Astrocyte of the hippocampus (primary cell): Measurements from ENCODE around the gene BMP6.
"Not testable (repeated sequence)": the region's sequence is repeated elsewhere in the genome, so short reads cannot be mapped to it uniquely, and the experiment has no call there.

Source experiments
- DNase-seq: peaks from one replicate; pipeline ENCODE4 v3.0.0; 2011; ENCODE audit warnings: low read depth, low spot score

The BMP6 gene

GRCh38 chr6:7787137-7787608 is 61.3 kb downstream of the BMP6 start:
- peak; percentile 77 for DNase-seq

GRCh38 chr6:7787731-7788130 is 61.8 kb downstream of the BMP6 start:
- DNase-seq, result no peak

GRCh38 chr6:7794509-7794908 is 68.6 kb downstream of the BMP6 start:
- DNase-seq, result no peak

GRCh38 chr6:7797386-7797785 is 71.5 kb downstream of the BMP6 start:
- DNase-seq, result no peak

GRCh38 chr6:7798751-7799150 is 72.9 kb downstream of the BMP6 start:
- no peak for DNase-seq

- DNase-seq, result no peak
These were observed 76.8 kb downstream of the BMP6 start for GRCh38 chr6:7802662-7803061.

GRCh38 chr6:7803214-7803613 is 77.3 kb downstream of the BMP6 start:
- DNase-seq, result peak; percentile 59

- DNase-seq, result no peak
These were observed 79.4 kb downstream of the BMP6 start for GRCh38 chr6:7805078-7805849.

- peak; percentile 92 for DNase-seq
These were observed 79.9 kb downstream of the BMP6 start for GRCh38 chr6:7805850-7806214.

- no peak for DNase-seq
These were observed 80.8 kb downstream of the BMP6 start for GRCh38 chr6:7806711-7807110.

GRCh38 chr6:7809346-7809745 is 83.4 kb downstream of the BMP6 start:
- no peak for DNase-seq

- DNase-seq, result no peak
These were observed 85.5 kb downstream of the BMP6 start for GRCh38 chr6:7811441-7811840.

GRCh38 chr6:7812623-7813022 is 86.7 kb downstream of the BMP6 start:
- no peak for DNase-seq

- no peak for DNase-seq
These were observed 87.3 kb downstream of the BMP6 start for GRCh38 chr6:7813193-7813592.

GRCh38 chr6:7813704-7814103 is 87.8 kb downstream of the BMP6 start:
- no peak for DNase-seq

GRCh38 chr6:7815716-7816115 is 89.8 kb downstream of the BMP6 start:
- DNase-seq, result no peak

GRCh38 chr6:7817184-7817583 is 91.3 kb downstream of the BMP6 start:
- not testable (repeated sequence) for DNase-seq

GRCh38 chr6:7818257-7819214 is 92.6 kb downstream of the BMP6 start:
- DNase-seq, result no peak

GRCh38 chr6:7819431-7820015 is 93.6 kb downstream of the BMP6 start:
- peak; percentile 45 for DNase-seq

- no peak for DNase-seq
These were observed 94.5 kb downstream of the BMP6 start for GRCh38 chr6:7820288-7820835.

GRCh38 chr6:7821426-7821825 is 95.5 kb downstream of the BMP6 start:
- DNase-seq, result peak; percentile 37

- no peak for DNase-seq
These were observed 97.7 kb downstream of the BMP6 start for GRCh38 chr6:7823552-7823951.
